Tibial nerve (tissue), 4 donors: ENCODE measurements around the gene MARCHF5. TPM values are rescaled to one million over a fixed set of nuclear protein-coding genes. Genes with fewer than 3 reads are reported as not detected.
"Not testable (repeated sequence)": the region's sequence is repeated elsewhere in the genome, so short reads cannot be mapped to it uniquely, and the experiment has no call there.

Source experiments
- DNase-seq, 2 donors: peaks; one replicate each; pipeline ENCODE4 v3.0.0-alpha.2; 2019; ENCODE audit warnings: low spot score in 2 of 2
- H3K27ac ChIP-seq, 4 donors: fragments of 200-600 bp; sonication (generic) in 3 of 4; one replicate each; pipeline ENCODE4 v1.5.1; 2017 to 2019; ENCODE audit warnings: mild to moderate bottlenecking in 1 of 4
- H3K27me3 ChIP-seq, 2 donors: fragments of 200-600 bp; sonication (generic) in 1 of 2; one replicate each; pipeline versions ENCODE4 v1.5.1 to v1.6.0; 2017 to 2019
- H3K36me3 ChIP-seq, 3 donors: fragments of 200-600 bp; sonication (generic); one replicate each; pipeline ENCODE4 v1.5.1; 2018 to 2019
- H3K4me1 ChIP-seq, 4 donors: fragments of 200-600 bp; sonication (generic) in 3 of 4; one replicate each; pipeline ENCODE4 v1.5.1; 2017 to 2019
- H3K4me3 ChIP-seq, 4 donors: fragments of 200-600 bp; sonication (generic) in 3 of 4; one replicate each; pipeline ENCODE4 v1.5.1; 2017 to 2019; ENCODE audit warnings: mild to moderate bottlenecking in 1 of 4, moderate library complexity in 1 of 4
- H3K9me3 ChIP-seq, 4 donors: fragments of 200-600 bp; sonication (generic) in 3 of 4; one replicate each; pipeline ENCODE4 v1.5.1; 2017 to 2019
- EP300 ChIP-seq, 2 donors: sonication (generic); formaldehyde crosslinking; IDR thresholded peaks; one replicate each; pipeline ENCODE4 v1.6.1; 2017; ENCODE audit warnings: antibody characterized with exemption in 2 of 2, mild to moderate bottlenecking in 1 of 2
- POLR2A ChIP-seq, 2 donors: fragments of 450-650 bp; IDR thresholded peaks; one replicate each; pipeline ENCODE4 v1.6.1; 2017; ENCODE audit warnings: antibody characterized with exemption in 2 of 2, mild to moderate bottlenecking in 2 of 2, moderate library complexity in 2 of 2
- WGBS, 2 donors: methylation state at CpG; one replicate each; pipeline ENCODE4 v1.1.5; 2018; 5-methylcytosine and 5-hydroxymethylcytosine counted together
- total RNA-seq, 4 donors: library from RNA; depleted of rRNA; stranded (reverse); fragments of >200 nt; gene quantifications; one replicate each; pipeline ENCODE4 v1.1.0, GENCODE V29; 2016
- TF ChIP-seq, protein P1 (sequence below), 5 experiments: fragments of 200-600 bp in 3 of 5; fragments of 450-650 bp in 2 of 5; sonication (generic) in 3 of 5; IDR thresholded peaks; one replicate each; pipeline ENCODE4 v1.5.1; 2016 to 2019; ENCODE audit warnings: antibody characterized with exemption in 5 of 5, mild to moderate bottlenecking in 3 of 5, moderate library complexity in 2 of 5

MARCHF5 gene
- total RNA-seq, 4 donors from 2014 or later = 11.3 to 15.1 (median 12.1) TPM

DNA sequence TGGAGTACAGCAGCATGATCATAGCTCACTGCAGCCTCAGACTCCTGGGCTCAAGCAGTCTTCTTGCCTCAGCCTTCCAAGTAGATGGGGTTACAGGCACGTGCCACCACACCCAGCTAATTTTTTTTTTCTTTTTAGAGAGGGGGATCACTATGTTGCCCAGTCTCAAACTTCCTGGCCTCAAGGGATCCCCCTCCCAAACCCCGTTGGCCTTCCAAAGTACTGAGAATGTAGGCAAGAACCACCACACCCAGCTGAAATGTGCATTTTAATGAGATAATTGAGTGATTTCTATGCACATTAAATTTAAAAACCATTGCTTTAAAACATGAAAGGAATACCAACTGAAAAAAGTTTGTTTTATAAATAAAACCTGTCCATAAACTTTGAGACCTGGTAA lies 25.6 kb downstream of the MARCHF5 start:
- WGBS, 2 donors = 50 to 68% methylated on average over 2 of the region's 2 CpGs
- no peak for DNase-seq
- Histone ChIP-seq H3K4me1 (peaks cover 0 to 23% (median 0%) of the 10 kb centered on the region in 4 donors), H3K27me3 (no peaks in the 10 kb centered on the region), H3K36me3 (peaks cover 0 to 54% (median 3%) of the 10 kb centered on the region in 3 donors), H3K27ac (no peak overlapping the region), H3K9me3 (no peaks in the 10 kb centered on the region), H3K4me3 (no peak overlapping the region)
- TF ChIP-seq EP300 (IDR thresholded peaks at IDR 0.05) = no peak
- TF ChIP-seq POLR2A (IDR thresholded peaks at IDR 0.05) = no peak
- TF ChIP-seq, protein P1, sequence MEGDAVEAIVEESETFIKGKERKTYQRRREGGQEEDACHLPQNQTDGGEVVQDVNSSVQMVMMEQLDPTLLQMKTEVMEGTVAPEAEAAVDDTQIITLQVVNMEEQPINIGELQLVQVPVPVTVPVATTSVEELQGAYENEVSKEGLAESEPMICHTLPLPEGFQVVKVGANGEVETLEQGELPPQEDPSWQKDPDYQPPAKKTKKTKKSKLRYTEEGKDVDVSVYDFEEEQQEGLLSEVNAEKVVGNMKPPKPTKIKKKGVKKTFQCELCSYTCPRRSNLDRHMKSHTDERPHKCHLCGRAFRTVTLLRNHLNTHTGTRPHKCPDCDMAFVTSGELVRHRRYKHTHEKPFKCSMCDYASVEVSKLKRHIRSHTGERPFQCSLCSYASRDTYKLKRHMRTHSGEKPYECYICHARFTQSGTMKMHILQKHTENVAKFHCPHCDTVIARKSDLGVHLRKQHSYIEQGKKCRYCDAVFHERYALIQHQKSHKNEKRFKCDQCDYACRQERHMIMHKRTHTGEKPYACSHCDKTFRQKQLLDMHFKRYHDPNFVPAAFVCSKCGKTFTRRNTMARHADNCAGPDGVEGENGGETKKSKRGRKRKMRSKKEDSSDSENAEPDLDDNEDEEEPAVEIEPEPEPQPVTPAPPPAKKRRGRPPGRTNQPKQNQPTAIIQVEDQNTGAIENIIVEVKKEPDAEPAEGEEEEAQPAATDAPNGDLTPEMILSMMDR (IDR thresholded peaks at IDR 0.05) = no peak

GRCh38 chr10:92323079-92323478 lies 32.1 kb downstream of the MARCHF5 start:
- TF ChIP-seq, protein P1 (IDR thresholded peaks at IDR 0.05) = no peak
- TF ChIP-seq EP300 (IDR thresholded peaks at IDR 0.05) = no peak
- TF ChIP-seq POLR2A (IDR thresholded peaks at IDR 0.05) = no peak
- 92 to 96% methylated on average over 2 of the region's 2 CpGs for WGBS, 2 donors

DNA sequence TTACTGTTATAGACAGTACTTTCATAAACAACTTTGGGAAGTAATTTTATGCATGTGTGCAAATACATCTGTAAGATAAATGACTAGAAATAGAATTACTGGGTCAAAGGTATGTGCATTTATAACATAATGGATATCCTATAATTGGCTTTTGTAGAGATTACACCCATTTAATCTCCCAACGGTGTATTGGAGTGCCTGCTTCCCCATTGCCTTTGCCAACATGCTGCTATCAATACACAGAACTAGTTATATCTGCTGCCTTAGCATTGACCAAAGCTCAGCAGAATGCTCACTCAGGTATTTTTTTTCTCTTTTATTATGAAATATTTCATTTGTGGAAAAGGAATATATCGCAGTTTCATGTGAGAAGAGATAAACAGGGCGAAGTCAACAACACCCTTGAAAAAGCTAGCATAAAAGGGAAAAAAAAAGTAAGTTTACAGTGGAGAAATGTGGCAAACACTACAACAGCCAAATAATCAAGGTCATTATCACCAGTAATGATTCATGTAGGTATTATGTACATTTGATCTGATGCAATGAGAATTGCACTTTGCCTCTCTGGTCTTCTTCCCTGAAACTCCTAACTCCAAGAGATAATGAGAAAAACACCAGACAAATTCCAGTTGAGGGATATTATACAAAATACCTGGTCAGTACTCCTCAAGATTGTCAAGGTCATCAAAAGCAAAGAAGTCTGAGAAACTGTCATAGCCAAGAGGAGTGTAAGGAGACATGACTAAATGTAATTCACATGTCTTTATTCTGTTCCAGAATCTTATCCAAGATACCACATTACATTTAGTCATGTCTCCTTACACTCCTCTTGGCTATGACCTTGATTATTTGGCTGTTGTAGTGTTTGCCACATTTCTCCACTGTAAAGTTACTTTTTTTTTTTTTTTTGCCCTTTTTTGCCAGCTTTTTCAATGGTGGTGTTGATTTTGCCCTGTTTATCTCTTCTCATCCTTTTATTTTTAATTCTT lies 36.8 kb downstream of the MARCHF5 start:
- Histone ChIP-seq H3K27ac (no peak overlapping the region), H3K4me1 (no peaks in the 10 kb centered on the region), H3K9me3 (no peaks in the 10 kb centered on the region), H3K4me3 (no peak overlapping the region), H3K27me3 (no peaks in the 10 kb centered on the region), H3K36me3 (no peaks in the 10 kb centered on the region)
- WGBS, 2 donors = 92 to 93% methylated on average over 3 of the region's 3 CpGs
- TF ChIP-seq POLR2A (IDR thresholded peaks at IDR 0.05) (no peak), EP300 (IDR thresholded peaks at IDR 0.05) (no peak)
- TF ChIP-seq, protein P1 (IDR thresholded peaks at IDR 0.05) = no peak
- DNase-seq = no peak

More at GRCh38 chr10:92323079-92323478, 32.1 kb downstream of the MARCHF5 start:
- H3K27me3 ChIP-seq = no peaks in the 10 kb centered on the region
- H3K4me1 ChIP-seq = no peaks in the 10 kb centered on the region
- no peak overlapping the region for H3K27ac ChIP-seq
- H3K4me3 ChIP-seq = no peak overlapping the region
- H3K36me3 ChIP-seq = peaks cover 0 to 25% (median 3%) of the 10 kb centered on the region in 3 donors
- DNase-seq = no peak
- H3K9me3 ChIP-seq = no peaks in the 10 kb centered on the region

DNA sequence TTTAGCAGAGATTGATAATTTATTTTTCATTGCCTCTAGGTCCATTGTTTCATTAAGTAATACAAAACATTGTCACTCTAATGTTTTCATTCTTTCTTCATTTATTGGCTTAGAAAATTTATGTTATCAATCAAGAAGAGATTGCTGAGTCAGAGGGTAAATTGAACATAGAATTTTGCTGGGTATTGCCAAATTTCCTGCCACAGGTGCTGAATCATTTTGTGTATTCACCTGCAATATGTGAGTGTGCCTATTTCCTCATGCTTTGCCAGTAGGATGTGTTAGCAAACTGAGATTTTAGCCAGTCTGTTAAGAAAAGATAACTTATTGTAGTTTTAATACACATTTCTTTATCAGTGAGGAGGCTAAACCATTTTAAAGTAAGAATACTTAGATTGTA lies 38.0 kb downstream of the MARCHF5 start:
- Histone ChIP-seq H3K36me3 (no peaks in the 10 kb centered on the region), H3K4me3 (no peak overlapping the region), H3K27me3 (no peaks in the 10 kb centered on the region), H3K9me3 (no peaks in the 10 kb centered on the region), H3K4me1 (no peaks in the 10 kb centered on the region), H3K27ac (no peak overlapping the region)
- DNase-seq = no peak
- TF ChIP-seq POLR2A (IDR thresholded peaks at IDR 0.05) (no peak), EP300 (IDR thresholded peaks at IDR 0.05) (no peak)
- TF ChIP-seq, protein P1 (IDR thresholded peaks at IDR 0.05) = no peak

GRCh38 chr10:92329927-92330326 lies 39.0 kb downstream of the MARCHF5 start:
- not testable (repeated sequence) for H3K27ac ChIP-seq, H3K27me3 ChIP-seq, H3K4me3 ChIP-seq

More at GRCh38 chr10:92329927-92330326, 39.0 kb downstream of the MARCHF5 start:
- not testable (repeated sequence) for DNase-seq, H3K9me3 ChIP-seq, H3K4me1 ChIP-seq, H3K36me3 ChIP-seq
- WGBS, 2 donors = 92 to 93% methylated on average over 6 of the region's 6 CpGs
